OCI-LY7 (cell line): ENCODE data around the gene CRY2.

Experiments used
- EZH2phosphoT487 ChIP-seq: fragments of 200-600 bp; sonication (generic); IDR thresholded peaks from 2 replicates; pipeline ENCODE4 v1.6.1; 2018; ENCODE audit warnings: low read depth, borderline replicate concordance, mild to moderate bottlenecking, mixed run types, antibody characterized with exemption, low read length, moderate library complexity, mixed read lengths
- TF ChIP-seq, protein P1 (sequence below): fragments of 200-600 bp; sonication (generic); conservative IDR thresholded peaks from 2 replicates; pipeline ENCODE4 v1.5.1; 2014; ENCODE audit warnings: mild to moderate bottlenecking, antibody characterized with exemption, low read length, moderate library complexity, mixed read lengths

DNA sequence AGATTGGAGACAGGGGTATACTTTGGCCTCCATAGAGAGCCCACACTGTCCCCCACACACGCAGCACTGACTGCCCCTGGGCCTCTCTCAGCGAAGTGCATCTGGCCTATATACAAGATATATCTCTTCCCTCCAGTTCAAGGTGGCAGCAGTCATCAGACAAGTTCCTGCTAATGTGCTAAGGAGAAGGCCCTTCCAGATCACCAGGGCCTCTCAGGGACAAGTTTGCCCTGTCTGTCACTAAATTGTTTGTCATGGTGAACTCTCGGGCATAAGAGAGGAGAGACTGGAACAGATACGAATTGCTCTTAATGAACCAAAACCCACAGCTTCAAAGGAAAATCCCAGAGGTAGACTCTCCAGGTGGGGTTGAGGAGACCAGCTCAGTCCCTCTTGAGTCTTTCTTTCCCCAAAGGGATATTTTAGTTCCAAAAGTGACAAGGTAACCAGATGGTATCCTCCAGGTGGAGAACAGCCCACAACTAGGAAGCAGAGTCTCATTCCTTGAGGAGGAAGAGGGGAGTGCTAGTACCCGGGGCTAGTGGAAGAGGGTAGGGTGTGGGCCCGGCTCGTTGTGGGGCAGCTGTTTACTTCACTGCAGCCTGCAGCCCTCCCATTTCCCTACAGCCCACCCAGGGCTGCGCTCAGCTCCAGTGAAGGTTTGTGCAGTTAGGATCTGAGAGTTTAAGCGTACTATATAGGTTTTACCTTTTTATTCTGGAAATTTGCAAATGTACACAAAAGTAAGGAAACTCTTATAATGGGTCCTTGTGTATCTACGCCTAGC is 44.6 kb upstream of the CRY2 start:
- TF ChIP-seq, protein P1, sequence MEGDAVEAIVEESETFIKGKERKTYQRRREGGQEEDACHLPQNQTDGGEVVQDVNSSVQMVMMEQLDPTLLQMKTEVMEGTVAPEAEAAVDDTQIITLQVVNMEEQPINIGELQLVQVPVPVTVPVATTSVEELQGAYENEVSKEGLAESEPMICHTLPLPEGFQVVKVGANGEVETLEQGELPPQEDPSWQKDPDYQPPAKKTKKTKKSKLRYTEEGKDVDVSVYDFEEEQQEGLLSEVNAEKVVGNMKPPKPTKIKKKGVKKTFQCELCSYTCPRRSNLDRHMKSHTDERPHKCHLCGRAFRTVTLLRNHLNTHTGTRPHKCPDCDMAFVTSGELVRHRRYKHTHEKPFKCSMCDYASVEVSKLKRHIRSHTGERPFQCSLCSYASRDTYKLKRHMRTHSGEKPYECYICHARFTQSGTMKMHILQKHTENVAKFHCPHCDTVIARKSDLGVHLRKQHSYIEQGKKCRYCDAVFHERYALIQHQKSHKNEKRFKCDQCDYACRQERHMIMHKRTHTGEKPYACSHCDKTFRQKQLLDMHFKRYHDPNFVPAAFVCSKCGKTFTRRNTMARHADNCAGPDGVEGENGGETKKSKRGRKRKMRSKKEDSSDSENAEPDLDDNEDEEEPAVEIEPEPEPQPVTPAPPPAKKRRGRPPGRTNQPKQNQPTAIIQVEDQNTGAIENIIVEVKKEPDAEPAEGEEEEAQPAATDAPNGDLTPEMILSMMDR, result no peak
- no peak for TF ChIP-seq EZH2phosphoT487
